Measurements from ENCODE around the gene LRRK1. TPM values are rescaled to one million over a fixed set of nuclear protein-coding genes. Genes with fewer than 3 reads are reported as not detected.

LRRK1 gene
- total RNA-seq, 2 experiments from 2014 or later = 0.40 to 0.45 TPM

- Mint-ChIP-seq H3K36me3 (ENCODE audit: low read depth) (no peaks in the 10 kb centered on the region), H3K27me3 (peaks cover 79% of the 10 kb centered on the region), H3K27ac (no peak overlapping the region), H3K4me3 (peak overlapping the region; percentile 17), H3K4me1 (peaks cover 7% of the 10 kb centered on the region), H3K9me3 (no peaks in the 10 kb centered on the region)
- no peak for DNase-seq
- ChIA-PET CTCF (no interaction called here), POLR2A (no interaction called here)
Measured at GRCh38 chr15:100880897-100881242, 38.3 kb upstream of the LRRK1 start.

GRCh38 chr15:100881573-100882336, 37.4 kb upstream of the LRRK1 start:
- Mint-ChIP-seq H3K9me3 (no peaks in the 10 kb centered on the region), H3K4me1 (peaks cover 7% of the 10 kb centered on the region), H3K27me3 (peaks cover 73% of the 10 kb centered on the region), H3K36me3 (ENCODE audit: low read depth) (no peaks in the 10 kb centered on the region), H3K4me3 (no peak overlapping the region), H3K27ac (no peak overlapping the region)
- POLR2A ChIA-PET = no interaction called here
- CTCF ChIA-PET = no interaction called here
- no peak for DNase-seq

- ChIA-PET CTCF (interaction anchor here (1.7 kb wide), 1 partner anchor 11 kb away, joined by 3 read pairs; no protein-coding TSS in a partner anchor), POLR2A (no interaction called here)
- Mint-ChIP-seq H3K27ac (no peak overlapping the region), H3K9me3 (no peaks in the 10 kb centered on the region), H3K4me3 (no peak overlapping the region), H3K36me3 (ENCODE audit: low read depth) (no peaks in the 10 kb centered on the region), H3K4me1 (peaks cover 5% of the 10 kb centered on the region), H3K27me3 (peaks cover 70% of the 10 kb centered on the region)
- DNase-seq = no peak
Measured at GRCh38 chr15:100885116-100885515, 34.0 kb upstream of the LRRK1 start.

DNA sequence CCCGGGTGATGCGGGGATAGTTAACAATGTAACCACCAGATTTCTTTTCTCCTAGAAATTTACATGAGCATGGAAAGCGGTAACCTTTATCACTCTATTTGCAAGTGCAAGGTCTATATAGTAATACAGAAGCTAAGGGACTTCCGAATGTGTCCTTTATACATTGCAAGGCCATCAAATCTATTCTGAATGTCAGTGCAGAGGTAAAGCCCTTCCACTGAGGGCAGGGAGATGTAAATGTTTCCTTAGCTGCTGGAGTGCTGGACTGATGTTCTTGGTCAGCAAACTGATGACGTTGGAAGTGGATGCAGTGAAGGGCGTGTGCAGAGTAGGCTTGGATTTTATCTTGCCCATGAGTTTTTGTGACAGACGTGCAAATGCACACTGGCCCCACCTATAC, 33.3 kb upstream of the LRRK1 start:
- Mint-ChIP-seq H3K4me3 (no peak overlapping the region), H3K27me3 (peaks cover 71% of the 10 kb centered on the region), H3K4me1 (peaks cover under 1% of the 10 kb centered on the region), H3K36me3 (ENCODE audit: low read depth) (no peaks in the 10 kb centered on the region), H3K27ac (no peak overlapping the region), H3K9me3 (no peaks in the 10 kb centered on the region)
- ChIA-PET POLR2A (no interaction called here), CTCF (interaction anchor here (1.7 kb wide), 1 partner anchor 11 kb away, joined by 3 read pairs; no protein-coding TSS in a partner anchor)
- no peak for DNase-seq

DNA sequence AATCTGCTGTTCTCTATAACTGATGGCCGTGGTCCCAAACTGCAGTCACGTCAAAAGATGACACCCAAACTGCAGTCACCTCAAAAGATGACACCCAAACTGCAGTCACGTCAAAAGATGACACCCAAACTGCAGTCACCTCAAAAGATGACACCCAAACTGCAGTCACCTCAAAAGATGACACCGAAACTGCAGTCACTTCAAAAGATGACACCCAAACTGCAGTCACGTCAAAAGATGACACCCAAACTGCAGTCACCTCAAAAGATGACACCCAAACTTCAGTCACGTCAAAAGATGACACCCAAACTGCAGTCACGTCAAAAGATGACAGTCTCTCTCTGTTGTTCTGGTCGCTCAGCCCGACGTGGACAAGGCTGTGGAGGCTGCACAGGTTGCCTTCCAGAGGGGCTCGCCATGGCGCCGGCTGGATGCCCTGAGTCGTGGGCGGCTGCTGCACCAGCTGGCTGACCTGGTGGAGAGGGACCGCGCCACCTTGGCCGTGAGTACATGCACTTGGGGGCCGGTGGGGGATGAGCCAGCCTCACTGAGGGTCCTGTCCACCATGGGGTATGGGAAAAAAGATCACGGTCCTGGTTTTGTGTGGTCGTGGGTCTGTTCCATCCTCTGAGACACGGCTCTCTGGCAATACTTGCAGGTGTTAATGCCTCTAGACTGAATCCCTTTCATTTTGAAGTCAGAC, 31.8 kb upstream of the LRRK1 start:
- H3K4me1 Mint-ChIP-seq = no peaks in the 10 kb centered on the region
- no peak overlapping the region for H3K4me3 Mint-ChIP-seq
- DNase-seq = no peak
- peaks cover 65% of the 10 kb centered on the region for H3K27me3 Mint-ChIP-seq
- POLR2A ChIA-PET = no interaction called here
- H3K36me3 Mint-ChIP-seq (ENCODE audit: low read depth) = no peaks in the 10 kb centered on the region
- no peaks in the 10 kb centered on the region for H3K9me3 Mint-ChIP-seq
- no peak overlapping the region for H3K27ac Mint-ChIP-seq
- CTCF ChIA-PET = no interaction called here

DNA sequence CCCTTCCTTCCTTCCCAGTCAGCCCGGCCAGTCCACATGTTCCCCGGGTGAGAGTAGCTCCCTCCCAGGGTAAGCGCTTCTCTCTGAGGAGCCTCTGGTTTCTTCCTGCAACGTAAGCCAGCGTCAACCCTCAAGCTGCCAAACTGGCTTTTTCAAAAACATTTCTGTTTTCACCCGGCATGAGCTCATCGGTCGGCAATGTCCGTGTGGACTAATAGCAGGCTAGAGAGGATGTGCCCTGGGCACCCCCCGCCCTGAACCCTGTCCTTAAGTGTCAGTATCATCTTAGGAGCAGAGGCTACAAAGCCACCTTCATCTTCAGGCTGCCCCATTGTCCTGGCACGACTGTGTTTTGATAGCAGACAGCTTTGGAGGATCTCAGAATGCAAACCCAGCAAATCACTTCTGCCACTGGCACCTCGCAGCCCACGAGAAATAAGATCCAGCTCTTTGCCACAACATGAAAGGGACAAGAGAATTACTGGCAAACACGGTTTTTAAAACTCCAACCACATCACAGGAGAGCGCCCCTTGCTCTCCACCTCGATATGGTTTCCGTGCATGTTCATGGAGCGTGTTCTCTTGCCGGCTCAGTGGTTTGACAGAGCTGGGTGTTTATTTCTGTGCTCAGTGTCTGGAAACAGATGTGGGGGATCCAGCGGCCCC, 29.6 kb upstream of the LRRK1 start:
- no peaks in the 10 kb centered on the region for H3K9me3 Mint-ChIP-seq
- POLR2A ChIA-PET = no interaction called here
- no peak overlapping the region for H3K27ac Mint-ChIP-seq
- peaks cover 50% of the 10 kb centered on the region for H3K27me3 Mint-ChIP-seq
- DNase-seq = no peak
- no peak overlapping the region for H3K4me3 Mint-ChIP-seq
- CTCF ChIA-PET = interaction anchor here (0.9 to 1.0 kb wide), 3 partner anchors 11 to 21 kb away, joined by 3 to 4 read pairs (median 3); no protein-coding TSS in a partner anchor
- H3K36me3 Mint-ChIP-seq (ENCODE audit: low read depth) = no peaks in the 10 kb centered on the region
- no peaks in the 10 kb centered on the region for H3K4me1 Mint-ChIP-seq

- ChIA-PET POLR2A (no interaction called here), CTCF (interaction anchor here (0.9 to 1.0 kb wide), 2 partner anchors 16 to 20 kb away, joined by 3 to 4 read pairs; no protein-coding TSS in a partner anchor)
- H3K4me1 Mint-ChIP-seq = no peaks in the 10 kb centered on the region
- no peaks in the 10 kb centered on the region for H3K9me3 Mint-ChIP-seq
- no peak overlapping the region for H3K27ac Mint-ChIP-seq
- peaks cover 46% of the 10 kb centered on the region for H3K27me3 Mint-ChIP-seq
- H3K36me3 Mint-ChIP-seq (ENCODE audit: low read depth) = no peaks in the 10 kb centered on the region
- no peak overlapping the region for H3K4me3 Mint-ChIP-seq
- no peak for DNase-seq
Measured at GRCh38 chr15:100890051-100890720, 29.0 kb upstream of the LRRK1 start.

DNA sequence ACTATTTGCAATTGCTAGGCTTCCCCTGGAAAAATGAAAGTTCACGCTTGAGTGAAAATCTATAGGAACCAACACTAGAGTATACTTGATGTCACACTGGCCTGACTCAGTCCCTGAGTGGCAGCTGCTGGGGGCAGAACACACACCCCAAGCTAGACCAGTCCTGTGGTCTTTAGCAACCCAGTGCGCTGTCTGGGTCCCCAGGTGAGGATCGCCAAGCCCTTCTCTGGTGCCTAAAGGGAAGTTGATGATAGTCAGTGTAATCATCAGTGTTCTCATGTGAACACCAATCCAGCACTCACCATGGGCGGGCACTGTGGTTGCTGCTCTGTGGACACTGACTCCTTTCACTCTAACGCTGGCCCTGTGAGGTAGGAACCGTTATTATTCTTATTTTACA, 28.3 kb upstream of the LRRK1 start:
- Mint-ChIP-seq H3K36me3 (ENCODE audit: low read depth) (no peaks in the 10 kb centered on the region), H3K9me3 (no peaks in the 10 kb centered on the region), H3K4me1 (no peaks in the 10 kb centered on the region), H3K4me3 (no peak overlapping the region), H3K27me3 (peaks cover 40% of the 10 kb centered on the region), H3K27ac (no peak overlapping the region)
- ChIA-PET POLR2A (no interaction called here), CTCF (no interaction called here)
- DNase-seq = no peak

DNA sequence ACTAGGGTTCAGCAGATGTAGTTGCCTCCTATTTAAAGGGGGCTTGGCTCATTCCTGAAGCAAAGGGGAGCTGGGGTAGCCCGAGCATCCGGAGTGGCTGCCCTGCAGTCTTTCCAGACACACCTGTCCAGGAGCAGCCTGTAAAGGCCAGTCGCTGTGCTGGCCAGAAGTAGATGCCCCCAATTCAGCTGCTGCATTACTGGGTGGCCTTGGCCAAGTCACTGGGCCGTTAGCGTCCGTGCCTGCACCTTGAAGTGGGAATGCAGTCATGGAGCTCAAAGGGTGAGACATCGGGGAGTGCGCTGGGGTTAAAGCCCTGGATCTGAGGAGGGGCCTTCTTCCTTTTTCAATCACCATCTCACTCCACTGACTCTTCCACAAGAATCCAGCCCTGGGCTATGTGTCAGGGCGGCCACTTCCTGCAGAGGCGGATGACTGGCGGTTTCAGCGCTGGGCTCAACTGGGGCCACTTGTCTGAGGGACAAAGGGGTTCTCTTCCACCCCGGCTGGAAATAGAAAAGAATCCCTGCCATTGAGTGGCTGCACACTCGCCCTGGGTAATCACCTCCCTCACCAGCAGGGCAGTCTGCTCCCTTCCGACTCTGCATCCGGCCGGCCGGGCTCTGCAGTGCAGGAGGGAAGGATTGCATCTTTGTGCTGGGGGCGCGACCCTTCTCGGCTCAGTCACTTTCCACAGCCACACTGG, 27.7 kb upstream of the LRRK1 start:
- POLR2A ChIA-PET = interaction anchor here (0.6 kb wide), 1 partner anchor 10 kb away, joined by 3 read pairs; no protein-coding TSS in a partner anchor

GRCh38 chr15:100892013-100892355, 27.2 kb upstream of the LRRK1 start:
- DNase-seq = no peak
- Mint-ChIP-seq H3K27me3 (peaks cover 39% of the 10 kb centered on the region), H3K9me3 (no peaks in the 10 kb centered on the region), H3K4me3 (no peak overlapping the region), H3K4me1 (no peaks in the 10 kb centered on the region), H3K36me3 (ENCODE audit: low read depth) (no peaks in the 10 kb centered on the region), H3K27ac (no peak overlapping the region)
- ChIA-PET POLR2A (interaction anchor here (0.6 kb wide), 1 partner anchor 10 kb away, joined by 3 read pairs; no protein-coding TSS in a partner anchor), CTCF (interaction anchor here (0.6 to 1.6 kb wide), 2 partner anchors 26 to 746 kb away, joined by 3 to 5 read pairs; partner anchors contain the start of gene LRRK1)

More for the DNA sequence above, 27.7 kb upstream of the LRRK1 start:
- H3K27ac Mint-ChIP-seq = no peak overlapping the region
- no peak overlapping the region for H3K4me3 Mint-ChIP-seq
- peaks cover 39% of the 10 kb centered on the region for H3K27me3 Mint-ChIP-seq
- H3K4me1 Mint-ChIP-seq = no peaks in the 10 kb centered on the region
- H3K9me3 Mint-ChIP-seq = no peaks in the 10 kb centered on the region
- H3K36me3 Mint-ChIP-seq (ENCODE audit: low read depth) = no peaks in the 10 kb centered on the region
- CTCF ChIA-PET = interaction anchor here (0.6 to 1.6 kb wide), 2 partner anchors 27 to 747 kb away, joined by 3 to 5 read pairs; partner anchors contain the start of gene LRRK1
- DNase-seq = no peak

GRCh38 chr15:100893261-100893963, 25.7 kb upstream of the LRRK1 start:
- Mint-ChIP-seq H3K9me3 (no peaks in the 10 kb centered on the region), H3K4me1 (no peaks in the 10 kb centered on the region), H3K27me3 (peaks cover 37% of the 10 kb centered on the region), H3K27ac (no peak overlapping the region), H3K4me3 (no peak overlapping the region), H3K36me3 (ENCODE audit: low read depth) (no peaks in the 10 kb centered on the region)
- ChIA-PET CTCF (no interaction called here), POLR2A (no interaction called here)
- DNase-seq = no peak

DNA sequence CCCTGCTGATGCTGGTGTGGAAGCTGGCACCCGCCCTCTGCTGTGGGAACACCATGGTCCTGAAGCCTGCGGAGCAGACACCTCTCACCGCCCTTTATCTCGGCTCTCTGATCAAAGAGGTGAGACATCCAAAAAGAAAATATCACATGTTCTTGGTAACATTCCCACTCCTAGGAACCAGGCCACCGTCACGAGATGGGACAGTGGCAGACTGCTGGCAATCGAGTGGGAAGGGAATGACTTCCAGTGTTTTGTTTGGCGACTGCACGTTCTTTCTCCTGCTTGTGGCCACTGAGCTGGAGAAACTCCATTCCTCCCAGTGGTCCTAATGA, 25.2 kb upstream of the LRRK1 start:
- Mint-ChIP-seq H3K4me1 (no peaks in the 10 kb centered on the region), H3K27ac (no peak overlapping the region), H3K4me3 (no peak overlapping the region), H3K27me3 (peaks cover 33% of the 10 kb centered on the region), H3K36me3 (ENCODE audit: low read depth) (no peaks in the 10 kb centered on the region), H3K9me3 (no peaks in the 10 kb centered on the region)
- ChIA-PET POLR2A (no interaction called here), CTCF (no interaction called here)
- DNase-seq = no peak
